HG02571 (cell line): ENCODE measurements around the gene ANO1.

ENCODE experiments used
- ATAC-seq: cut with Tn5 transposase; IDR thresholded peaks from one replicate; pipeline ENCODE4 v1.9.1; 2021; ENCODE audit warnings: mild to moderate bottlenecking, moderate library complexity; ENCODE audit not compliant: unreplicated experiment

The ANO1 gene

GRCh38 chr11:70233511-70233934, 155.4 kb downstream of the ANO1 start:
- ATAC-seq = no peak

- no peak for ATAC-seq
These were observed 155.8 kb downstream of the ANO1 start for GRCh38 chr11:70233962-70234361.
